Measurements from ENCODE around the gene SVEP1.

Gene SVEP1

GRCh38 chr9:110579034-110579861, at the start of gene SVEP1 (continued):
- peak; percentile 75 for TF ChIP-seq PRDM1 (tag by site-specific recombination; IDR thresholded peaks at IDR 0.05)
- TF ChIP-seq ZNF600 (tag by site-specific recombination; IDR thresholded peaks at IDR 0.05) = peak; percentile 72; the same call in 1 of the 2 replicates
- no peak for TF ChIP-seq ZNF449 (tag by site-specific recombination; IDR thresholded peaks at IDR 0.05)
- no peak for TF ChIP-seq BCL11A (tag by site-specific recombination; IDR thresholded peaks at IDR 0.05; ENCODE audit: low read depth)
- TF ChIP-seq SP7 (tag by site-specific recombination; IDR thresholded peaks at IDR 0.05) = no peak
- TF ChIP-seq PRDM6 (tag by site-specific recombination; IDR thresholded peaks at IDR 0.05) = no peak
- 0 out of 2 replicates have a peak, but pooled peaks have one; percentile 13 for TF ChIP-seq KLF9 (tag by site-specific recombination; IDR thresholded peaks at IDR 0.05; ENCODE audit: low read depth)
- TF ChIP-seq PRDM10 (tag by site-specific recombination; IDR thresholded peaks at IDR 0.05) = peak; percentile 69
- TF ChIP-seq ZNF555 (tag by site-specific recombination; conservative IDR thresholded peaks at IDR 0.05) = no peak
- TF ChIP-seq ZNF707 (tag by site-specific recombination; IDR thresholded peaks at IDR 0.05) = no peak

- Histone ChIP-seq H3K27ac (ENCODE audit: extremely low read depth, low read depth, low read length) (no peak overlapping the region), H3K36me3 (ENCODE audit: control insufficient read depth in 2 of 2, insufficient read depth in 1 of 2, low read length in 2 of 2) (no peaks in the 10 kb centered on the region), H3K4me1 (ENCODE audit: control insufficient read depth, insufficient read depth, low read length) (no peaks in the 10 kb centered on the region), H3K4me3 (ENCODE audit: low read depth, low read length) (no peak overlapping the region), H3K9me3 (ENCODE audit: control insufficient read depth, insufficient read depth, low read depth, low read length) (no peaks in the 10 kb centered on the region)
- ChIA-PET CTCF (interaction anchor here (0.6 to 0.9 kb wide), 2 partner anchors 339 to 443 kb away, joined by 3 to 6 read pairs; no protein-coding TSS in a partner anchor), POLR2A (no interaction called here)
- TF ChIP-seq ZFHX2 (tag by site-specific recombination; conservative IDR thresholded peaks at IDR 0.05) (peak; percentile 40; the same call in 1 of the 2 replicates), ZNF768 (tag by site-specific recombination; IDR thresholded peaks at IDR 0.05) (no peak)
Observed at GRCh38 chr9:110626101-110626829, 46.7 kb upstream of the SVEP1 start.

GRCh38 chr9:110623462-110624025, 44.0 kb upstream of the SVEP1 start:
- ChIA-PET POLR2A (no interaction called here), CTCF (interaction anchor here (0.7 to 2.3 kb wide), 47 partner anchors 10 to 1207 kb away, joined by 3 to 55 read pairs (median 4); partner anchors contain the start of gene SVEP1)

More at GRCh38 chr9:110623462-110624025, 44.0 kb upstream of the SVEP1 start:
- H3K4me3 ChIP-seq (ENCODE audit: low read depth, low read length) = no peak overlapping the region
- TF ChIP-seq ZNF433 (tag by site-specific recombination; IDR thresholded peaks at IDR 0.05; ENCODE audit: low read depth) = no peak
- TF ChIP-seq ZNF354C (tag by site-specific recombination; IDR thresholded peaks at IDR 0.05; ENCODE audit: borderline replicate concordance, low read depth) = no peak
- no peak for TF ChIP-seq ZNF510 (tag by site-specific recombination; IDR thresholded peaks at IDR 0.05; ENCODE audit: insufficient replicate concordance)
- no peak for TF ChIP-seq ZNF777 (tag by site-specific recombination; IDR thresholded peaks at IDR 0.05; ENCODE audit: borderline replicate concordance)
- no peak for TF ChIP-seq ZNF23 (tag by site-specific recombination; IDR thresholded peaks at IDR 0.05; ENCODE audit: borderline replicate concordance)
- peak; percentile 80 for TF ChIP-seq ZNF654 (tag by site-specific recombination; IDR thresholded peaks at IDR 0.05; ENCODE audit: low read depth)
- TF ChIP-seq ZNF132 (tag by site-specific recombination; IDR thresholded peaks at IDR 0.05; ENCODE audit: borderline replicate concordance) = no peak
- TF ChIP-seq KLF1 (tag by site-specific recombination; IDR thresholded peaks at IDR 0.05) = no peak
- TF ChIP-seq ZNF530 (tag by site-specific recombination; IDR thresholded peaks at IDR 0.05; ENCODE audit: low read depth) = no peak
- H3K36me3 ChIP-seq (ENCODE audit: control insufficient read depth in 2 of 2, insufficient read depth in 1 of 2, low read length in 2 of 2) = no peaks in the 10 kb centered on the region
- H3K27ac ChIP-seq (ENCODE audit: extremely low read depth, low read depth, low read length) = no peak overlapping the region
- no peaks in the 10 kb centered on the region for H3K4me1 ChIP-seq (ENCODE audit: control insufficient read depth, insufficient read depth, low read length)
- no peaks in the 10 kb centered on the region for H3K9me3 ChIP-seq (ENCODE audit: control insufficient read depth, insufficient read depth, low read depth, low read length)
